Transverse colon (tissue), 4 donors: ENCODE measurements around the gene AQP12A.
"Not testable (repeated sequence)": the region's sequence is repeated elsewhere in the genome, so short reads cannot be mapped to it uniquely, and the experiment has no call there.

ENCODE experiments used
- CTCF ChIP-seq, 5 experiments: fragments of 200-600 bp in 3 of 5; fragments of 450-650 bp in 2 of 5; sonication (generic) in 3 of 5; IDR thresholded peaks; 1 replicate in 2 of 5; 2 replicates in 3 of 5; pipeline ENCODE4 v1.5.1; 2016 to 2017; ENCODE audit warnings: antibody characterized with exemption in 5 of 5, inconsistent platforms in 3 of 5, mild to moderate bottlenecking in 2 of 5, moderate library complexity in 1 of 5
- POLR2AphosphoS5 ChIP-seq, 3 donors: sonication (generic); formaldehyde crosslinking; IDR thresholded peaks; one replicate each; pipeline ENCODE4 v1.6.1; 2016; ENCODE audit warnings: antibody characterized with exemption in 3 of 3

- not testable (repeated sequence) for TF ChIP-seq CTCF, POLR2AphosphoS5 (IDR thresholded peaks at IDR 0.05)
Measured at GRCh38 chr2:240699835-240700234, 8.2 kb downstream of the AQP12A start.
